ENCODE data around the gene PRDM7. TPM values are rescaled to one million over a fixed set of nuclear protein-coding genes. Genes with fewer than 3 reads are reported as not detected.

Gene PRDM7
- total RNA-seq, 1 donor from 2014 or later: not detected

DNA sequence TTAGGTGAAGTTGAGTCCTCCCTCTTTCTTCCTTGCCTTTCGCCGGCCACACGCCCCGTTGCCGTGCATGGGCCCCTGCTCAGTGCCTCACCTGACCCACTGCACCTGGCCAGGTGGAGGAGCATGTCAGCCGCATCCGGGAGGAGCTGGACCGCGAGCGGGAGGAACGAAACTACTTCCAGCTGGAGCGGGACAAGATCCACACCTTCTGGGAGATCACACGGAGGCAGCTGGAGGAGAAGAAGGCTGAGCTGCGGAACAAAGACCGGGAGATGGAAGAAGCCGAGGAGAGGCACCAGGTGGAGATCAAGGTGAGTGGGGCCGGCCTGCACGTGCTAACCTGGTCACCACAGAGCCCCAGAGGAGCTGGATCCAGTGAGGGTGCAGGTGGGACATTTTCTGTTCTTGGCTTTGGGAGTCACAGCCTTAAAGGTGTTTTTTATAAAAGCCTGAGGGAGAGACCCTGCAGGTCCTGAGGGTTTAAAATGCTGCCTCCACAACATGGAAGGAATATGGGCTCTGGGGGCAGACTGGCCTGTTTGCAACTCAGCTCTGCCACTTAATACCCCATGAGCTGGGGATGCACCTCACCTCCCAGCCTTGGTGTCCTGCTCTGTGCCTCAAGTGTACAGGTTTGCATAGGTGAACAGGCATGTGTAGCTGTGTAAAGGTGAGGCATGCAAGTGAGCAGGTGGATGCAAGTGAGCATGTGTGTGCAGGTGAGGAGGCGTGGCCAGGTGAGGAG, 45.8 kb downstream of the PRDM7 start:
- TF ChIP-seq, protein P1, sequence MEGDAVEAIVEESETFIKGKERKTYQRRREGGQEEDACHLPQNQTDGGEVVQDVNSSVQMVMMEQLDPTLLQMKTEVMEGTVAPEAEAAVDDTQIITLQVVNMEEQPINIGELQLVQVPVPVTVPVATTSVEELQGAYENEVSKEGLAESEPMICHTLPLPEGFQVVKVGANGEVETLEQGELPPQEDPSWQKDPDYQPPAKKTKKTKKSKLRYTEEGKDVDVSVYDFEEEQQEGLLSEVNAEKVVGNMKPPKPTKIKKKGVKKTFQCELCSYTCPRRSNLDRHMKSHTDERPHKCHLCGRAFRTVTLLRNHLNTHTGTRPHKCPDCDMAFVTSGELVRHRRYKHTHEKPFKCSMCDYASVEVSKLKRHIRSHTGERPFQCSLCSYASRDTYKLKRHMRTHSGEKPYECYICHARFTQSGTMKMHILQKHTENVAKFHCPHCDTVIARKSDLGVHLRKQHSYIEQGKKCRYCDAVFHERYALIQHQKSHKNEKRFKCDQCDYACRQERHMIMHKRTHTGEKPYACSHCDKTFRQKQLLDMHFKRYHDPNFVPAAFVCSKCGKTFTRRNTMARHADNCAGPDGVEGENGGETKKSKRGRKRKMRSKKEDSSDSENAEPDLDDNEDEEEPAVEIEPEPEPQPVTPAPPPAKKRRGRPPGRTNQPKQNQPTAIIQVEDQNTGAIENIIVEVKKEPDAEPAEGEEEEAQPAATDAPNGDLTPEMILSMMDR (IDR thresholded peaks at IDR 0.05; ENCODE audit: unreplicated experiment): no peak
- Mint-ChIP-seq H3K27me3 (ENCODE audit: unreplicated experiment) (peaks cover 8% of the 10 kb centered on the region), H3K4me1 (ENCODE audit: unreplicated experiment) (peaks cover 5% of the 10 kb centered on the region), H3K27ac (ENCODE audit: unreplicated experiment) (no peak overlapping the region), H3K36me3 (ENCODE audit: low read depth, unreplicated experiment) (peaks cover 36% of the 10 kb centered on the region), H3K4me3 (ENCODE audit: unreplicated experiment) (peak overlapping the region; percentile 84), H3K9me3 (ENCODE audit: unreplicated experiment) (peaks cover 5% of the 10 kb centered on the region)
- no peak for DNase-seq (ENCODE audit: low spot score)

DNA sequence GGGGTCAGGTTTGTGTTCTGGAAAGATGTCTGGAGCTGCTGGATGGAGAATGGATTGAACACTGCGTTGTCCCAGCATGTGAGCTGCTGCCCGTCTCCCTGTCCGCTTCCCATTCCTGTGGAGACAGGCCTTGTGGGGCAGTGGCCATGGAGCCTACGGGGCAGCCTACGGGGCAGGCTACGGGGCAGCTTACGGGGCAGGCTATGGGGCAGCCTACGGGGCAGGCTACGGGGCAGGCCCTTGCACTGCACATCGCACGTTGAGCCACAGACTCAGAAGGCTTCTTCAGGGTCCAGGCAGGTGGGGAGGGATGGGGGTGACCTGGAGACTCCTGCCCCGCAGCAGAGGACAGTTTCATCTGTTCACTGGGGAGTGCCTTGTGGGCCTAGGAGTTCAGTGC, 48.1 kb downstream of the PRDM7 start:
- H3K27ac Mint-ChIP-seq (ENCODE audit: unreplicated experiment): no peak overlapping the region
- TF ChIP-seq, protein P1 (IDR thresholded peaks at IDR 0.05; ENCODE audit: unreplicated experiment): no peak
- peaks cover 8% of the 10 kb centered on the region for H3K4me1 Mint-ChIP-seq (ENCODE audit: unreplicated experiment)
- no peak overlapping the region for H3K4me3 Mint-ChIP-seq (ENCODE audit: unreplicated experiment)
- no peak for DNase-seq (ENCODE audit: low spot score)
- peaks cover 5% of the 10 kb centered on the region for H3K9me3 Mint-ChIP-seq (ENCODE audit: unreplicated experiment)
- H3K36me3 Mint-ChIP-seq (ENCODE audit: low read depth, unreplicated experiment): peaks cover 26% of the 10 kb centered on the region
- peaks cover 8% of the 10 kb centered on the region for H3K27me3 Mint-ChIP-seq (ENCODE audit: unreplicated experiment)

DNA sequence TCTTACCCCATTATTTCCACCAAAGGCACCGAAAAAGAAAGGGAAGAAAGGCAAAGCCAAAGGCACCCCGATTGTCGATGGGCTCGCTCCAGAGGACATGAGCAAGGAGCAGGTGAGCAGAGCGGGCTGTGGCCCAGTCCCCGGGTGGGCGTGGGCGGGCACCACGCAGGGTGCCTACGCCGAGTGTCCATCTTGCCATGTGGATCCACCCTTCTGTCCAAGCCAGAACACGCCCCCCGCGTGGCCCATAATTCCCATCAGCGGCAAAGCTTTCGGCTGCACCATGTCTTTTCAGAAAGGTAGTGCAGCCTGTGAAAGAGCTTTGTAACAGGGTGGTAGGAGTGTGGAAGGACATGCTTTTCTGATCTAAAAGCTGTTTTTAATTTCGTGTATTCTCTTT, 49.5 kb downstream of the PRDM7 start:
- TF ChIP-seq, protein P1 (IDR thresholded peaks at IDR 0.05; ENCODE audit: unreplicated experiment): no peak
- Mint-ChIP-seq H3K36me3 (ENCODE audit: low read depth, unreplicated experiment) (peaks cover 14% of the 10 kb centered on the region), H3K4me1 (ENCODE audit: unreplicated experiment) (peaks cover 8% of the 10 kb centered on the region), H3K27ac (ENCODE audit: unreplicated experiment) (no peak overlapping the region), H3K4me3 (ENCODE audit: unreplicated experiment) (no peak overlapping the region), H3K27me3 (ENCODE audit: unreplicated experiment) (peaks cover 8% of the 10 kb centered on the region), H3K9me3 (ENCODE audit: unreplicated experiment) (peaks cover 5% of the 10 kb centered on the region)
- DNase-seq (ENCODE audit: low spot score): no peak

DNA sequence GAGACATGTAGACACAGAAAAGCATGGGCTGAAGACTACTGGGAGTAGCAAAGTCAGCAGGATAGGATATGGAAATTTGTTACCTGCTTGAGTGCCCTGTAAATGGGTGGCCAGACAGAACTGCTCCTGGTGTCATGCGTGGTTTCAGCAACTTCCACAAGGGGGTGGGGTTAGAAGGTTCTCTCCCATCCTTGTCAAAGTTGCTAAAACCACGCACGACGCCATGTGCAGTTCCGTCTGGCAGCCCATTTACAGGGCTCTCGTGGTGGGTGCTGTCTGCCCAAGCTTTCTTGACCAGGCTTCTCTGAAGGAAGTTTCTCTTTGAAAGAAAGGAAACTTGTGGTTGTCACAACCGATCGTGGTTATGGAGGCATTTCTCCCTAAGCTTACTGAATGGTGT, 51.0 kb downstream of the PRDM7 start:
- no peak for DNase-seq (ENCODE audit: low spot score)
- Mint-ChIP-seq H3K4me3 (ENCODE audit: unreplicated experiment) (no peak overlapping the region), H3K4me1 (ENCODE audit: unreplicated experiment) (peaks cover 14% of the 10 kb centered on the region), H3K27me3 (ENCODE audit: unreplicated experiment) (no peaks in the 10 kb centered on the region), H3K9me3 (ENCODE audit: unreplicated experiment) (no peaks in the 10 kb centered on the region), H3K36me3 (ENCODE audit: low read depth, unreplicated experiment) (peaks cover 2% of the 10 kb centered on the region), H3K27ac (ENCODE audit: unreplicated experiment) (no peak overlapping the region)
- TF ChIP-seq, protein P1 (IDR thresholded peaks at IDR 0.05; ENCODE audit: unreplicated experiment): no peak

DNA sequence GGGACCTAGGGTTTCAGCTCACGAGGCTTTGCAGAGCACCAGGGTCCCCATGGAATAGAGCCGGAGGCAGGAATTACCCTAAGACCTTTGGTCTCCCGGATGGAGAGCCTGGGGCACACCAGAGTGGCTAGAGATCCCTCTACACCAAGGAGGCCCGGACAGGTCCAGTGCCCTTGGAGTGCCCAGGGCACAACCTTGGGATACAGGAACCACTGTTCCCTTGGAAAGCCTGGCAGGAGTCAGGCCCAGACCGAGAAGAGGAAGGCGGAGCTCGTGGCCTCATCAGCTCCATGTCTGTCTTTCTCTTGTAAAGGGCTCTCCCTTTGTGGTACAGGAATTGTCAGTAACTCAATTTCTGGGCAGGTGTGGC, 54.1 kb downstream of the PRDM7 start:
- Mint-ChIP-seq H3K36me3 (ENCODE audit: low read depth, unreplicated experiment) (peaks cover 4% of the 10 kb centered on the region), H3K27ac (ENCODE audit: unreplicated experiment) (peak overlapping the region; percentile 72)

More for the DNA sequence above, 54.1 kb downstream of the PRDM7 start:
- DNase-seq (ENCODE audit: low spot score): no peak
- TF ChIP-seq, protein P1 (IDR thresholded peaks at IDR 0.05; ENCODE audit: unreplicated experiment): no peak
- Mint-ChIP-seq H3K27me3 (ENCODE audit: unreplicated experiment) (no peaks in the 10 kb centered on the region), H3K9me3 (ENCODE audit: unreplicated experiment) (no peaks in the 10 kb centered on the region), H3K4me1 (ENCODE audit: unreplicated experiment) (peaks cover 26% of the 10 kb centered on the region), H3K4me3 (ENCODE audit: unreplicated experiment) (peak overlapping the region; percentile 83)
